ENCODE data around the gene TGM6.

Gene TGM6

GRCh38 chr20:2364044-2364443, 16.7 kb upstream of the TGM6 start:
- DNase-seq (ENCODE audit: low spot score): no peak

- DNase-seq (ENCODE audit: low spot score): no peak
These were observed 15.6 kb upstream of the TGM6 start for GRCh38 chr20:2365091-2365490.

- no peak for DNase-seq (ENCODE audit: low spot score)
These were observed 15.0 kb upstream of the TGM6 start for GRCh38 chr20:2365666-2366065.

- no peak for DNase-seq (ENCODE audit: low spot score)
These were observed 12.1 kb upstream of the TGM6 start for GRCh38 chr20:2368621-2369020.

GRCh38 chr20:2373098-2373497, 7.6 kb upstream of the TGM6 start:
- no peak for DNase-seq (ENCODE audit: low spot score)

- DNase-seq (ENCODE audit: low spot score): no peak
These were observed 6.2 kb upstream of the TGM6 start for GRCh38 chr20:2374346-2375125.

- no peak for DNase-seq (ENCODE audit: low spot score)
These were observed 1.8 kb upstream of the TGM6 start for GRCh38 chr20:2378893-2379292.

- DNase-seq (ENCODE audit: low spot score): no peak
These were observed 1.0 kb upstream of the TGM6 start for GRCh38 chr20:2379511-2380229.

- DNase-seq (ENCODE audit: low spot score): no peak
These were observed 602 bp downstream of the TGM6 start for GRCh38 chr20:2381303-2381702.

GRCh38 chr20:2382833-2383232, 2.1 kb downstream of the TGM6 start:
- DNase-seq (ENCODE audit: low spot score): no peak

- DNase-seq (ENCODE audit: low spot score): no peak
These were observed 4.3 kb downstream of the TGM6 start for GRCh38 chr20:2385026-2385425.

- no peak for DNase-seq (ENCODE audit: low spot score)
These were observed 4.8 kb downstream of the TGM6 start for GRCh38 chr20:2385496-2385895.

GRCh38 chr20:2386516-2387179, 5.9 kb downstream of the TGM6 start:
- DNase-seq (ENCODE audit: low spot score): peak; percentile 43

GRCh38 chr20:2387180-2387577, 6.5 kb downstream of the TGM6 start:
- no peak for DNase-seq (ENCODE audit: low spot score)

GRCh38 chr20:2387580-2387979, 6.9 kb downstream of the TGM6 start:
- no peak for DNase-seq (ENCODE audit: low spot score)

GRCh38 chr20:2390951-2391675, 10.4 kb downstream of the TGM6 start:
- DNase-seq (ENCODE audit: low spot score): no peak

- DNase-seq (ENCODE audit: low spot score): no peak
These were observed 13.8 kb downstream of the TGM6 start for GRCh38 chr20:2394411-2395055.

GRCh38 chr20:2395136-2395535, 14.4 kb downstream of the TGM6 start:
- no peak for DNase-seq (ENCODE audit: low spot score)

GRCh38 chr20:2396241-2396814, 15.6 kb downstream of the TGM6 start:
- DNase-seq (ENCODE audit: low spot score): no peak

- DNase-seq (ENCODE audit: low spot score): no peak
These were observed 16.4 kb downstream of the TGM6 start for GRCh38 chr20:2397091-2397490.

- DNase-seq (ENCODE audit: low spot score): no peak
These were observed 17.0 kb downstream of the TGM6 start for GRCh38 chr20:2397595-2398145.
